Endothelial cell of hepatic sinusoid (primary cell): ENCODE measurements around the gene ANAPC2.

Experiments used
- in situ Hi-C: cut with HindIII; loops from 2 replicates; pipeline ENCODE4 v1.10.0; 2017; ENCODE audit warnings: low sequenced_read_pairs

ANAPC2 gene

GRCh38 chr9:137136881-137137607 lies 51.3 kb downstream of the ANAPC2 start:
- in situ Hi-C loops = loop anchor here (5.0 kb wide), 1 partner anchor 35 kb away; the partner anchor contains the start of genes LRRC26 and TMEM210

- in situ Hi-C loops = loop anchor here (5.0 kb wide), 1 partner anchor 36 kb away; the partner anchor contains the start of genes LRRC26 and TMEM210
These were observed 52.0 kb downstream of the ANAPC2 start for GRCh38 chr9:137136261-137136880.

GRCh38 chr9:137135154-137135553 lies 53.2 kb downstream of the ANAPC2 start:
- in situ Hi-C loops = loop anchor here (5.0 kb wide), 1 partner anchor 37 kb away; the partner anchor contains the start of genes LRRC26 and TMEM210

GRCh38 chr9:137134191-137134590 lies 54.2 kb downstream of the ANAPC2 start:
- in situ Hi-C loops = no loop called here

- in situ Hi-C loops = no loop called here
These were observed 58.1 kb downstream of the ANAPC2 start for GRCh38 chr9:137130176-137130755.

- in situ Hi-C loops = no loop called here
These were observed 58.7 kb downstream of the ANAPC2 start for GRCh38 chr9:137129456-137130175.

- in situ Hi-C loops = no loop called here
These were observed 59.4 kb downstream of the ANAPC2 start for GRCh38 chr9:137128862-137129455.

- in situ Hi-C loops = no loop called here
These were observed 60.0 kb downstream of the ANAPC2 start for GRCh38 chr9:137128158-137128861.

GRCh38 chr9:137127301-137128157 lies 60.8 kb downstream of the ANAPC2 start:
- in situ Hi-C loops = no loop called here

- in situ Hi-C loops = no loop called here
These were observed 61.6 kb downstream of the ANAPC2 start for GRCh38 chr9:137126786-137127185.
